IMR-90 (cell line): ENCODE data around the gene KRT72. TPM values are rescaled to one million over a fixed set of nuclear protein-coding genes. Genes with fewer than 3 reads are reported as not detected.

Experiments used
- ATAC-seq: fragments of 200-7000 bp; cut with Tn5 transposase; 2 replicates; pipeline ENCODE4 v1.9.1; 2020; ENCODE audit warnings: low read depth, mild to moderate bottlenecking, moderate library complexity
- BruUV-seq: library from RNA; stranded (reverse); fragments of 400-500 nt; replicated peaks from 2 replicates; lab custom pipeline; 2021; lab: Mats Ljungman, UMichigan
- CTCF ChIA-PET: fragments of 300-600 bp; formaldehyde crosslinking; extraction: SDS; loops from one replicate; lab custom pipeline; 2021; ENCODE audit warnings: antibody characterized with exemption; lab: Yijun Ruan, JAX
- POLR2A ChIA-PET: fragments of 300-600 bp; sonication (Branson Sonifier 250); formaldehyde crosslinking; loops from one replicate; lab custom pipeline; 2022; ENCODE audit warnings: antibody characterized with exemption; ENCODE audit not compliant: unreplicated experiment; lab: Charles Lee
- DNase-seq: peaks from one replicate; pipeline ENCODE4 v3.0.0; 2013
- H2AFZ ChIP-seq: replicated peaks from 2 replicates; pipeline ENCODE3; 2013; ENCODE audit warnings: low read length, mild to moderate bottlenecking; ENCODE audit not compliant: poor library complexity
- H2AK5ac ChIP-seq: 2 replicates; pipeline ENCODE4 v1.6.1; 2013; ENCODE audit warnings: low read depth, low read length, inconsistent platforms
- H2AK9ac ChIP-seq: replicated peaks from 2 replicates; pipeline ENCODE3; 2013; ENCODE audit warnings: mild to moderate bottlenecking, low read depth, low read length, moderate library complexity; ENCODE audit not compliant: poor library complexity
- H2BK120ac ChIP-seq: 2 replicates; pipeline ENCODE4 v1.6.1; 2013; ENCODE audit warnings: low read depth, low read length, inconsistent platforms
- H2BK15ac ChIP-seq: 3 replicates; pipeline ENCODE4 v1.6.1; 2013; ENCODE audit warnings: low read depth, low read length, inconsistent platforms
- H2BK20ac ChIP-seq: 2 replicates; pipeline ENCODE4 v1.6.1; 2013; ENCODE audit warnings: low read depth, mild to moderate bottlenecking, inconsistent platforms, low read length, moderate library complexity
- H2BK5ac ChIP-seq: 2 replicates; pipeline ENCODE4 v1.6.1; 2013; ENCODE audit warnings: mild to moderate bottlenecking, low read depth, low read length, inconsistent platforms; ENCODE audit not compliant: poor library complexity, severe bottlenecking
- H3K14ac ChIP-seq: replicated peaks from 2 replicates; pipeline ENCODE4 v1.6.1; 2013; ENCODE audit warnings: low read depth, low read length, inconsistent platforms
- H3K18ac ChIP-seq: 2 replicates; pipeline ENCODE4 v1.6.1; 2013; ENCODE audit warnings: low read depth, low read length, control low read depth
- H3K23ac ChIP-seq: 2 replicates; pipeline ENCODE4 v1.6.1; 2013; ENCODE audit warnings: low read depth, low read length, inconsistent platforms
- H3K27ac ChIP-seq: 2 replicates; pipeline ENCODE4 v1.5.1; 2013; ENCODE audit warnings: mild to moderate bottlenecking, control low read depth, low read length; ENCODE audit not compliant: insufficient read depth
- H3K27me3 ChIP-seq: 2 replicates; pipeline ENCODE4 v1.6.1; 2013; ENCODE audit warnings: low read length; ENCODE audit not compliant: control insufficient read depth, insufficient read depth
- H3K36me3 ChIP-seq: 2 replicates; pipeline ENCODE4 v1.6.1; 2013; ENCODE audit warnings: low read length, mixed read lengths; ENCODE audit not compliant: control insufficient read depth, insufficient read depth
- H3K4ac ChIP-seq: 2 replicates; pipeline ENCODE4 v1.6.1; 2013; ENCODE audit warnings: low read depth, low read length, inconsistent platforms
- H3K4me1 ChIP-seq: 2 replicates; pipeline ENCODE4 v1.6.1; 2013; ENCODE audit warnings: low read length, mixed read lengths; ENCODE audit not compliant: control insufficient read depth, insufficient read depth
- H3K4me2 ChIP-seq: 2 replicates; pipeline ENCODE4 v1.6.1; 2013; ENCODE audit warnings: low read depth, mild to moderate bottlenecking, control low read depth, low read length, moderate library complexity
- H3K4me3 ChIP-seq: 2 replicates; pipeline ENCODE4 v1.5.1; 2013; ENCODE audit warnings: low read depth, mild to moderate bottlenecking, control low read depth, low read length, moderate library complexity; ENCODE audit not compliant: insufficient read depth
- H3K56ac ChIP-seq: 2 replicates; pipeline ENCODE4 v1.6.1; 2013; ENCODE audit warnings: low read length, inconsistent platforms; ENCODE audit not compliant: insufficient read depth; ENCODE audit errors: extremely low read depth
- H3K79me1 ChIP-seq, 2 experiments: 2 replicates each; pipeline ENCODE4 v1.6.1; 2013; ENCODE audit warnings: low read length in 2 of 2, inconsistent platforms in 1 of 2, low read depth in 1 of 2
- H3K9ac ChIP-seq: 2 replicates; pipeline ENCODE4 v1.6.1; 2013; ENCODE audit warnings: low read depth, low read length, control low read depth
- H3K9me1 ChIP-seq: 2 replicates; pipeline ENCODE4 v1.6.1; 2013; ENCODE audit warnings: low read length, inconsistent platforms; ENCODE audit not compliant: insufficient read depth
- H3K9me3 ChIP-seq: 2 replicates; pipeline ENCODE4 v1.6.1; 2013; ENCODE audit warnings: low read length; ENCODE audit not compliant: control insufficient read depth, insufficient read depth
- H4K20me1 ChIP-seq: 2 replicates; pipeline ENCODE4 v1.6.1; 2013; ENCODE audit warnings: low read length, inconsistent platforms; ENCODE audit not compliant: insufficient read depth
- H4K5ac ChIP-seq: 2 replicates; pipeline ENCODE4 v1.6.1; 2013; ENCODE audit warnings: mild to moderate bottlenecking, low read depth, low read length, control low read depth
- H4K8ac ChIP-seq, 2 experiments: 2 replicates each; pipeline ENCODE4 v1.6.1; 2013; ENCODE audit warnings: low read depth in 2 of 2, low read length in 2 of 2, control low read depth in 1 of 2, inconsistent platforms in 1 of 2
- H4K91ac ChIP-seq: 2 replicates; pipeline ENCODE4 v1.6.1; 2013; ENCODE audit warnings: low read depth, low read length, inconsistent platforms; ENCODE audit not compliant: insufficient read depth
- BHLHE40 ChIP-seq: fragments of 150-350 bp; IDR thresholded peaks from 2 replicates; pipeline ENCODE4 v1.6.1; 2016; ENCODE audit warnings: mild to moderate bottlenecking, low read depth, low read length
- CEBPB ChIP-seq: IDR thresholded peaks from 2 replicates; pipeline ENCODE4 v1.6.1; 2012; ENCODE audit warnings: low read depth, low read length, improper control_type of control experiment
- CHD1 ChIP-seq: IDR thresholded peaks from 2 replicates; pipeline ENCODE4 v1.6.1; 2012; ENCODE audit warnings: low read depth, low read length, improper control_type of control experiment
- ELK1 ChIP-seq: fragments of 150-350 bp; IDR thresholded peaks from 2 replicates; pipeline ENCODE4 v1.6.1; 2016; ENCODE audit warnings: low read depth, mild to moderate bottlenecking, low read length, moderate library complexity, borderline replicate concordance
- FOS ChIP-seq: fragments of 150-350 bp; IDR thresholded peaks from 2 replicates; pipeline ENCODE4 v1.6.1; 2016; ENCODE audit warnings: low read depth, low read length
- MAFK ChIP-seq: IDR thresholded peaks from 2 replicates; pipeline ENCODE4 v1.6.1; 2012; ENCODE audit warnings: low read depth, low read length, improper control_type of control experiment
- MAZ ChIP-seq: IDR thresholded peaks from 2 replicates; pipeline ENCODE4 v1.6.1; 2012; ENCODE audit warnings: low read depth, mild to moderate bottlenecking, low read length, improper control_type of control experiment, moderate library complexity, borderline replicate concordance
- MXI1 ChIP-seq: IDR thresholded peaks from 2 replicates; pipeline ENCODE4 v1.6.1; 2012; ENCODE audit warnings: low read depth, mild to moderate bottlenecking, low read length, moderate library complexity, borderline replicate concordance
- NFE2L2 ChIP-seq: fragments of 150-350 bp; IDR thresholded peaks from 2 replicates; pipeline ENCODE4 v1.6.1; 2016; ENCODE audit warnings: low read depth, mild to moderate bottlenecking, low read length
- POLR2A ChIP-seq: IDR thresholded peaks from 2 replicates; pipeline ENCODE4 v1.6.1; 2012; ENCODE audit warnings: mild to moderate bottlenecking, low read depth, low read length
- RAD21 ChIP-seq: IDR thresholded peaks from 2 replicates; pipeline ENCODE4 v1.6.1; 2012; ENCODE audit warnings: low read length, improper control_type of control experiment
- RCOR1 ChIP-seq: IDR thresholded peaks from 2 replicates; pipeline ENCODE4 v1.6.1; 2012; ENCODE audit warnings: mild to moderate bottlenecking, low read length, improper control_type of control experiment; ENCODE audit not compliant: insufficient replicate concordance
- RFX5 ChIP-seq: IDR thresholded peaks from 2 replicates; pipeline ENCODE4 v1.8.0; 2012; ENCODE audit warnings: low read depth, mild to moderate bottlenecking, low read length, moderate library complexity
- SMC3 ChIP-seq: fragments of 150-350 bp; IDR thresholded peaks from 2 replicates; pipeline ENCODE4 v1.6.1; 2016; ENCODE audit warnings: low read depth, mild to moderate bottlenecking, antibody characterized with exemption, low read length, moderate library complexity
- WGBS, 2 experiments: methylation state at CpG; one replicate each; pipeline versions ENCODE4 v1.1.5 to v1.1.7; 2013; ENCODE audit warnings: missing lambda C conversion rate in 2 of 2; ENCODE audit not compliant: insufficient read length in 1 of 2; ENCODE audit errors: extremely low coverage in 2 of 2; 5-methylcytosine and 5-hydroxymethylcytosine counted together
- dilution Hi-C: fragments of 300-500 bp; cut with HindIII; formaldehyde crosslinking; loops from one replicate; pipeline ENCODE4 v1.14.3; 2018; ENCODE audit warnings: low sequenced_read_pairs; ENCODE audit not compliant: unreplicated experiment
- in situ Hi-C: fragments of 300-500 bp; cut with MboI; formaldehyde crosslinking; loops from 3 replicates; pipeline ENCODE4 v1.14.3; 2019; ENCODE audit warnings: low sequenced_read_pairs, inconsistent platforms, mixed read lengths
- intact Hi-C: fragments of 100-400 bp; cut with micrococcal nuclease; formaldehyde crosslinking; loops from 2 replicates; pipeline ENCODE4 v1.10.0; 2022
- polyA plus RNA-seq, 3 experiments: library from polyadenylated mRNA; depleted of rRNA; stranded (reverse); fragments of >200 nt; gene quantifications; 2 replicates each; pipeline ENCODE4 v1.2.3, GENCODE V29; 2012; ENCODE audit warnings: low replicate concordance in 1 of 3
- total RNA-seq: library from RNA; depleted of rRNA; stranded (reverse); fragments of >200 nt; gene quantifications from 2 replicates; pipeline ENCODE4 v1.2.3, GENCODE V29; 2012
- TF ChIP-seq, protein P1 (sequence below): fragments of 150-350 bp; IDR thresholded peaks from 2 replicates; pipeline ENCODE4 v1.6.1; 2017; ENCODE audit warnings: mild to moderate bottlenecking, antibody characterized with exemption, low read length, low read depth

Gene KRT72
- total and polyA plus RNA-seq, 2 of the 4 experiments (the other 2 are of a cell fraction): not detected

DNA sequence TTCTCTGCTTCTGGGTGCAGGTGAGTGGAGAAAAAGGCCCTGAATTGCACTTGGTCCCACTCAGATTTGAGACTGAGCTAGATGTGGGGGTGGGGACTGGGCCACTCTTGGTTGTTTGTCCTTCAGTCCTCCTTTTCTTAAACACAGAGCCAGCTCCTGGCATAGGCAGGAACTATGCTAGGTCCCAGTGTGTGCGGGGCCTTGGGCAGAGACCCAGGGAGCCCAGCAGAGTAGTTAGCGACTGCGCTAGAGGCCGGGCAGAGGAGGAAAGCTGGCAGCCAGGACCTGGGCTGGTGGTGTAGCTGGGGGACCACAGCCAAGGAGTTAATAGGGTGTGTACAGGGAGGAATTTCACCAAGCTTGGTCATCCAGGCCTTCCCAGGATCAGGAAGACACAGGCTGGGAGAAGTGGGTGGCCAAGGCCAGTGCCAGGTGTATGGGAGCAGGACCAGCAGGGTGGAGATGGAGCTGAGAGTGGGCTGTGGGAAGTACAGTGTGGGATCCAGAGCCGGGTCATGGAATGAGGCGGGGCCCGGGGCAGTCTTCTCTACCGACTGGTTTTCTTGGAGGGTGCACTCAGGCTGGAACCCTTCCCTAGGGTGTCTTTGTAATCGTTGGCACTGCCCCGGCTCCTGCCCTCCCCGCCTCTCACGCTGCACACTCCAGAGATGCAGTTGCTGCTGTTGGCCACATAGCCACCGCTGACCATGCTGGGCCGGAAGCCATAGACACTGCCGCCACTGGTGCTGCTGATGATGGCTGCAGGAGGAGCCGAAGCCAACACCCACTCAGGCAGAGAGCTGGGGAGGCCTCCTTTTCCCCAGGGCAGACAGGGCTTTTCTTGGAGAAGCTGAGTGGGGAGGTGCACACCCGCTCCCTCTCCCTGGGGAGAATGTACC, 57.0 kb downstream of the KRT72 start:
- no peak overlapping the region for H2AK5ac ChIP-seq
- no peak overlapping the region for H3K18ac ChIP-seq
- no peak overlapping the region for H3K4me3 ChIP-seq
- no peaks in the 10 kb centered on the region for H3K79me1 ChIP-seq
- H4K8ac ChIP-seq: no peak overlapping the region
- H2BK20ac ChIP-seq: no peak overlapping the region
- 57% methylated on average over 8 of the region's 17 CpGs; no CpG with 5 or more reads in 1 of the 2 experiments for WGBS, 2 experiments
- ATAC-seq: no peak; the same call in 1 of the 2 replicates
- intact Hi-C loops (no loop called here), in situ Hi-C loops (no loop called here), dilution Hi-C loops (no loop called here)
- no peak overlapping the region for H3K9ac ChIP-seq
- no peak for DNase-seq
- no peaks in the 10 kb centered on the region for H3K9me3 ChIP-seq
- BruUV-seq: no TSS peak
- no peak overlapping the region for H2BK15ac ChIP-seq
- no peak overlapping the region for H3K4ac ChIP-seq
- peaks cover 14% of the 10 kb centered on the region for H3K27me3 ChIP-seq
- no peaks in the 10 kb centered on the region for H3K4me1 ChIP-seq
- no peak overlapping the region for H2BK5ac ChIP-seq
- no peak overlapping the region for H2AFZ ChIP-seq
- H2AK9ac ChIP-seq: no peak overlapping the region
- CTCF ChIA-PET: no interaction called here
- no peak overlapping the region for H2BK120ac ChIP-seq
- H3K56ac ChIP-seq: no peak overlapping the region
- H4K91ac ChIP-seq: no peak overlapping the region
- POLR2A ChIA-PET: no interaction called here
- no peak overlapping the region for H3K4me2 ChIP-seq
- no peaks in the 10 kb centered on the region for H3K36me3 ChIP-seq
- no peaks in the 10 kb centered on the region; the same call in 1 of the 2 replicates for H3K9me1 ChIP-seq
- no peaks in the 10 kb centered on the region for H4K20me1 ChIP-seq
- H3K23ac ChIP-seq: no peak overlapping the region
- H3K27ac ChIP-seq: no peak overlapping the region
- H4K5ac ChIP-seq: no peak overlapping the region
- H3K14ac ChIP-seq: no peak overlapping the region
- no peak for TF ChIP-seq FOS
- no peak for TF ChIP-seq CEBPB
- TF ChIP-seq RCOR1: no peak
- TF ChIP-seq RAD21: no peak
- TF ChIP-seq ELK1: no peak
- TF ChIP-seq, protein P1, sequence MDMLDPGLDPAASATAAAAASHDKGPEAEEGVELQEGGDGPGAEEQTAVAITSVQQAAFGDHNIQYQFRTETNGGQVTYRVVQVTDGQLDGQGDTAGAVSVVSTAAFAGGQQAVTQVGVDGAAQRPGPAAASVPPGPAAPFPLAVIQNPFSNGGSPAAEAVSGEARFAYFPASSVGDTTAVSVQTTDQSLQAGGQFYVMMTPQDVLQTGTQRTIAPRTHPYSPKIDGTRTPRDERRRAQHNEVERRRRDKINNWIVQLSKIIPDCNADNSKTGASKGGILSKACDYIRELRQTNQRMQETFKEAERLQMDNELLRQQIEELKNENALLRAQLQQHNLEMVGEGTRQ: no peak
- no peak for TF ChIP-seq RFX5
- no peak for TF ChIP-seq POLR2A
- no peak for TF ChIP-seq BHLHE40
- no peak for TF ChIP-seq MAZ
- no peak for TF ChIP-seq MXI1
- no peak for TF ChIP-seq MAFK
- no peak for TF ChIP-seq SMC3
- TF ChIP-seq CHD1: no peak
- no peak for TF ChIP-seq NFE2L2
